K562 (cell line): ENCODE data around the gene SNX9. TPM values are rescaled to one million over a fixed set of nuclear protein-coding genes. Genes with fewer than 3 reads are reported as not detected.

Source experiments
- ARID4B ChIP-seq: sonication (generic); formaldehyde crosslinking; IDR thresholded peaks from 2 replicates; pipeline ENCODE4 v1.8.0; 2022; ENCODE audit warnings: mild to moderate bottlenecking, missing genetic modification reagents
- MGA ChIP-seq: fragments of 450-650 bp; IDR thresholded peaks from 2 replicates; pipeline ENCODE4 v1.6.1; 2016; ENCODE audit warnings: mild to moderate bottlenecking, moderate library complexity
- ZBTB2 ChIP-seq: fragments of 450-650 bp; IDR thresholded peaks from 2 replicates; pipeline ENCODE4 v1.6.1; 2016; ENCODE audit warnings: antibody characterized with exemption
- ZC3H8 ChIP-seq: fragments of 450-650 bp; IDR thresholded peaks from 2 replicates; pipeline ENCODE4 v1.6.1; 2017
- ZFP91 ChIP-seq: sonication (generic); formaldehyde crosslinking; IDR thresholded peaks from 2 replicates; pipeline ENCODE4 v1.8.0; 2022; ENCODE audit warnings: mild to moderate bottlenecking, missing genetic modification reagents
- ZNF263 ChIP-seq: sonication (generic); formaldehyde crosslinking; IDR thresholded peaks from 2 replicates; pipeline ENCODE4 v1.8.0; 2022; ENCODE audit warnings: mild to moderate bottlenecking, missing genetic modification reagents, borderline replicate concordance
- polyA plus RNA-seq, 8 experiments: library from polyadenylated mRNA; depleted of rRNA in 4 of 8; stranded (reverse) in 5 of 8; unstranded in 3 of 8; fragments of >200 nt; fragmentation: Nextera tagmentation in 2 of 8; fragmentation: Illumina TruSeq in 1 of 8; extraction: Ambion mirVana in 2 of 8; extraction: Trizol in 1 of 8; gene quantifications; 2 replicates each; pipeline versions ENCODE4 v1.2.1 to v1.2.3, GENCODE V29; 2011 to 2014; ENCODE audit warnings: inconsistent platforms in 1 of 8, missing spikeins in 1 of 8
- total RNA-seq, 7 experiments: library from RNA; depleted of rRNA in 6 of 7; stranded (reverse); fragments of >200 nt in 6 of 7; fragmentation: Illumina TruSeq in 2 of 7; extraction: Trizol in 2 of 7; gene quantifications; 2 replicates each; pipeline versions ENCODE4 v1.2.1 to v1.2.3, GENCODE V29; 2011 to 2021; ENCODE audit warnings: low replicate concordance in 1 of 7

Gene SNX9
- total and polyA plus RNA-seq, 9 of the 15 experiments (the other 6 are each of a cell fraction or from before 2014, with no cell fraction given) = 6.0 to 81.7 (median 57.1) TPM

- TF ChIP-seq MGA = no peak
- no peak for TF ChIP-seq ARID4B (CRISPR knock-in tag)
- TF ChIP-seq ZFP91 (CRISPR knock-in tag) = 0 out of 2 replicates have a peak, but pooled peaks have one; percentile 21
- no peak for TF ChIP-seq ZBTB2
- peak; percentile 77; the same call in 1 of the 2 replicates for TF ChIP-seq ZNF263
- no peak for TF ChIP-seq ZC3H8
Observed at GRCh38 chr6:157982563-157983405, 159.7 kb downstream of the SNX9 start (continued).
